GM18511 (cell line): ENCODE measurements around the gene NPHP1.
"Not testable (repeated sequence)": the region's sequence is repeated elsewhere in the genome, so short reads cannot be mapped to it uniquely, and the experiment has no call there.

Source experiments
- ATAC-seq: cut with Tn5 transposase; IDR thresholded peaks from one replicate; pipeline ENCODE4 v1.9.1; 2021; ENCODE audit warnings: mild to moderate bottlenecking, moderate library complexity; ENCODE audit not compliant: unreplicated experiment

The NPHP1 gene

DNA sequence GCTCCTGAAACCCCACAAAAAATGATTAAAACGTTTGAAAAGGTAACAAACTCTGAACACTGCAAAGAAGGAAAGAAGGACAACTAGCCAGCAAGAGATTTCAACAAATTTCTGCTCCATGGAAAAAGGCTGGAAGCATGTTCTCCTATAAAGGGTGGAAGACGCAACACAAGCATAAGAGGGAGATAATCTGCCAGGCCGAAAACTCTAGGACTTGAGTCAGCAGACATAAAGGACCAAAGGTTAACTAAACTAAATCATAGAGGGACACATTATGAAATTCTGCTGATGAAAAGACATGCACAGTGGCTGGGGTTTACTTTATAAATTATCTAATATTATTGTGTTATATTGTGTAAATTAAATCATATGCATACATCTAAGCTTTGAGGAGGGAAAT, 6.8 kb downstream of the NPHP1 start:
- no peak for ATAC-seq

DNA sequence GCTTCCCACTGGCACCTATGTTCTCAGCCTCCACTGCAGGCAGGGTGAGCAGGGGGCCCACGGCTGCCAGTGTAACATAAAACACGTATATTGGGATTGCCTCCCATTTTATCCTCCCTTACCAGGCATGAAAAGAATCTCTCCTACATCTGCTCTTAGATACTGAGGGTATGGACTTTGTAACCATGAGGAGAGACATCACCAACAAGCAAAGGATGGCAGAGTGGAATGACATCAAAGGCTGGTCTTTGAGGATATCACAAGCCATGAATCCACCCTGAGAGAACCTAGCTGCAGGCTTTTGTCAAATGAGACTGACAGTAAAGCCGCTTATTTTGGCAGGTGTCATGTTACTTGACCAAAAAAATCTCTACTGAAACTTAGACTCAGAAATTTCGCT, 7.4 kb downstream of the NPHP1 start:
- no peak for ATAC-seq

GRCh38 chr2:110190169-110190568, 14.6 kb downstream of the NPHP1 start:
- not testable (repeated sequence) for ATAC-seq

DNA sequence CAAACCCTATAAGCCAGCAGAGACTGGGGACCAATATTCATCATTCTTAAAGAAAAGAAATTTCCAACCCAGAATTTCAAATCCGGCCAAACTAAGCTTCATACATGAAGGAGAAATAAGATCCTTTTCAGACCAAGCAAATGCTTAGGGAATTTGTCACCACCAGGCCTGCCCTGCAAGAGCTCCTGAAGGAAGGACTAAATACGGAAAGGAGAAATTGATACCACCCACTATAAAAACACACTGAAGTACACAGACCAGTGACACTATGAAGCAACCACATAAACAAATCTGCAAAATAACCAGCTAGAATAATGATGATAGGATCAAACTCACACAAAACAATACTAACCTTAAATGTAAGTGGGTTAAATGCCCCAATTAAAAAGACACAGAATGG, 22.4 kb downstream of the NPHP1 start:
- no peak for ATAC-seq

DNA sequence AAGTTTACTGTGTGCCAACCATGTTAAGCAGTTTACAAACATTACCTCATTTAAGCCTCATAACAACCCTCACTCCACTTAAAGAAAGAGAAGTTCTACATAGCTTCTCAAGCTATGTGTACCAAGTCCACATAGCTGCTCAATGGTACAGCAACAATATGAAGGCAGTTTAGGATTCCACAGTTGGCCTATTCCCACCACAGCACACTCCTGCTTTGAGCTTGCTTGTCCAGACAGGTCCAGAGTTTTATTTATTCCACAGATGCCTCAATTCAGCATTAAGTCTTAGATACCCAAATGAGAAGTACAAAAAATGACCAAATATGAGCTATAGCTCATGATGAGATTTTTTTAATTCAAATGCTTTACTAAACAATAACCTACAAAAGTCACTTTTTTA, 24.8 kb downstream of the NPHP1 start:
- no peak for ATAC-seq

DNA sequence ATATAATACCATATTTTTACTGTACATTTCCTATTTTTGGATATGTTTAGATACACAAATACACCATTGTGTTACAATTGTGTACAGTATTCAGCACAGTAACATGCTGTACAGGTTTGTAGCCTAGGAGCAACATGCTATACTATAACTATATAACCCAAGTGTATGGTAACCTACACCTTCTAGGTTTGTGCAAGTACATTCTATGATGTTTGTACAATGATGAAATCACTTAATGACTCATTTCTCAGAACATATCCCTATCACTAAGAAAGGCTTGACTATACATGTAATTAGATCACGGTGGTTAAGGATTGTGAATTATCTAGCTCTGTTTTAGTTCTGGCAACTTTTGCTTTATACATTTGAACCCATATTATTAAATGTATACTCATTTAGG, 31.3 kb downstream of the NPHP1 start:
- no peak for ATAC-seq

GRCh38 chr2:110172506-110172905, 32.3 kb downstream of the NPHP1 start:
- ATAC-seq: no peak

- no peak for ATAC-seq
Measured at GRCh38 chr2:110170102-110170501, 34.7 kb downstream of the NPHP1 start.

DNA sequence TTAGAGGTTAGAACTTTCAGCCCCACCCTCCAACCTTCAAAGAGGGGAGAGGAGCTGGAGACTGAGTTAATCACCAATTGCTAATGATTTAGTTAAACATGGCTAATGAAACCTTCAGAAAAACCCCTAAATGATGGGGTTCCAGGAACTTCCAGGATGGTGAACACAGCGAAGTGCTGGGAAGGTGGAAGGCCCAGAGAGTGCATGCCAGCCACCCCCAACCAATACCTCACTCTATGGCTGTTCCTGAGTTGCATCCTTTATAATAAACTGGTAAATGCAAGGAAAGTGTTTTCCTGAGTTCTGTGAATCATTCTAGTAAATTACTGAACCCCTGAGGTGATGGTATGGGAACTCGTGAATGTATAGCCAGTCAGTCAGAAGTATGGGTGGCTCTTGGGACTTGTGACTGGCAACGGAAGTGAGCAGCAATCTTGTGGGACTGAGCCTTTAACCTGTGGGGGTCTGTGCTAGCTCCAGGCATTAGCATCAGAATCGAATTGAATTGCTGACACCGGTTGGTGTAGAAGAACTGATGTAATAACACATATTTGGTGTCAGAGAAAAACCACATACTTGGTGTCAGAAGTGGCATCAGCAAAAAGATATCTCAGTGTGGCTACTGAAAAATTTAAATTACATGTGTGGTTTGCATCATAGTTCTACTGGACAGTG, 37.4 kb downstream of the NPHP1 start:
- ATAC-seq: no peak

DNA sequence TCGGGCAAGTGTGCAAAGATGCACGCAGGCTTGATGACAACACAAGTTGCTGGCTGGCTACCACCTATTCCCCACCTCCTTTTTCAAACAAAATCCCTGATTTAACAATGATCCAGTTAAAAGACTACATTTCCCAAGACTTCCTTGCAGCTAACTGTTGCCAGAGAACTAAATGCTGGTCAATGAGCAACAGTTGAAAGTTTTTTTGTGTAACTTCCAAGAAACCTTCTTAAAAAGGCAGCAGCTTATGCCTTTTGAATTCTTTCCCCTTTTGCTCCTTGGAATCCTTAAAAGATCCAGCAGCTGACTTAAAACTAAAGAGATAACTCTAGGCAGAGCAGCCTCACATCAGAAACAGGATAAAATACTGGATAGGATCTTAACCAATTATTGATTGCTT, 38.5 kb downstream of the NPHP1 start:
- ATAC-seq: no peak

DNA sequence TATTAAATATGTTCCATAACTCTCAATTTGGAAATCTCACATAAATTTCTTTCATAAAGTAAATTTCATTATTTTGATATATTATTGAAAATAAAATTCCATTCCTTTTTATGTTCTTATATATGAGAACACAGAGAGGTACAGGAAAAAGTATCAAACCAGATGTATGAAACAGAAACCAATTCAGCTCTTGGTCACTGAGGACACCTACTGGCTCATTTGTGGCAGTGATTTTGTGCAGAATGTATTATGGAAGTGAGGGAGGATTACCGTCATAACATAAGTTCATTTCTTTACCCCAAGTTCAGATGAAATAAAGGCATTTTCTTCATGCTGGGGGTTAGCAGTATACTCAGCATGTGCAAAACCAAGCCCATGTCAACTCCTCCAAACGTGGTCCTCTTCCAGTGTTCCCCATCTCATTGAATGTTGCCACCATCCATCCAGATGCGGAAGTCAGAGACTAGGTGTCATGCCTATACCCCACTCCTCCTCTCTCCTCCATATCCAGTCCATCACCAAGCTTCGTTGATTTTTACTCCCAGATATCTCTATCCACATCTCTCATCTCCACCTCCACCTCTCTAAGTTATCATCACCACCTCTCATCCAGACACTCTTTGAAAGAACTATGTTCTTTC, 47.5 kb downstream of the NPHP1 start:
- ATAC-seq: peak; percentile 63

DNA sequence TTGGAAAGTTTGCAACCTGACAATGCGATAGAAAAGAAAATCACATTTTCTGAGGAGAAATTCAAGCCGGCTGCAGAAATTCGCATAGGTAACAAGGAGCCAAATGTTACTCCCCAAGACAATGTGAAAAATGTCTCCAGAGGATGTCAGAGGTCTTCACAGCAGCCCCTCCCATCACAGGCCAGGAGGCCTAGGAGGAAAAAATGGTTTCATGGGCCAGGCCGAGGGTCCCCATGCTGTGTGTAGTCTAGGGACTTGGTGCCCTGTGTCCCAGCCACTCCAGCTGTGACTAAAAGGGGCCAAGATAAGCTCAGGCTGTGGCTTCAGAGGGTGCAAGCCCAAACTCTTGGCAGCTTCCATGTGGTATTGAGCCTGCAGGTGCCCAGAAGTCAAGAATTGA, 50.0 kb downstream of the NPHP1 start:
- not testable (repeated sequence) for ATAC-seq

DNA sequence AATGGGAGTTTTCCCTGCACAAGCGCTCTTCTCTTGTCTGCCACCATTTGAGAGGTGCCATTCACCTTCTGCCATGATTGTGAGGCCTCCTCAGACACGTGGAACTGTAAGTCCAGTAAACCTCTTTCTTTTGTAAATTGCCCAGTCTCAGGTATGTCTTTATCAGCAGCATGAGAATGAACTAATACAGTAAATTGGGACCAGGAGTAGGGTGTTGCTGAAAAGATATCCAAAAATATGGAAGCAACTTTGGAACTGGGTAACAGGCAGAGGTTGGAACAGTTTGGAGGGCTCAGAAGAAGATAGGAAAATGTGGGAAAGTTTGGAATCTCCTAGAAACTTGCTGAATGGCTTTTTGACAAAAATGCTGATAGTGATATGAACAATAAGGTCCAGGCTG, 50.6 kb downstream of the NPHP1 start:
- not testable (repeated sequence) for ATAC-seq

DNA sequence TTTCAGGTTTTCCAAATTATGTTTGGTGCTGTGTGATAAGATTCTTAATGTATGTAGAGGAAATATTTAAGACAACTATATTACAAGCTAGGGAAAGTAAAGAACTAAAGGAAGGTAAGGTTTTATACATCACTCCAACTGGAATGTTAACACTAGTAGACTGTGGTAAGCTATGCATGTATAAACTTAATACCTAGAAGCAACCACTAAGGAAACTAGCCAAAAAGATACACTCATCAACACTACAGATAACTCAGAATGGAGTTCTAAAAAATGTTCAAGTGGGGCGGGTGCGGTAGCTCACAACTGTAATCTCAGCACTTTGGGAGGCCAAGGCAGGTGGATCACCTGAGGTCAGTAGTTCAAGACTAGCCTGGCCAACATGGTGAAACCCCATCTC, 51.4 kb downstream of the NPHP1 start:
- ATAC-seq: no peak

DNA sequence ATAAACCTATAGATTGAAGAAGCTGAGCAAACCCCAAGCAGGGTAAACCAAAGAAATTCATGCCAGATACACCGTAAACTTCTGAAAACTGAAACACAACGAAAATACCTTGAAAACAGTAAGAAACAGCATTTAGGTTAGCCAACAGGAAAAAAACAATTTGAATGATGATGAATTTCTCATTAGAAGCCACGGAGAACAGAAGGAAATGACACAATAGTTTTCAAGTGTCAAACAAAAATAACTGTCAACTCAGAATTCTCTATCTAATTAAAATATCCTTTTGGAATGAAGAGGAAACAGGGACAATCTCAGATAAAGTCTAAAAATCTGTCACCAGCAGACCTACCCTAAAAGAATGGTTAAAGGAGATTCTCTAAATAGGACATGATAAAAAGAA, 51.9 kb downstream of the NPHP1 start:
- ATAC-seq: no peak

GRCh38 chr2:110149330-110150220, 55.2 kb downstream of the NPHP1 start:
- ATAC-seq: no peak

DNA sequence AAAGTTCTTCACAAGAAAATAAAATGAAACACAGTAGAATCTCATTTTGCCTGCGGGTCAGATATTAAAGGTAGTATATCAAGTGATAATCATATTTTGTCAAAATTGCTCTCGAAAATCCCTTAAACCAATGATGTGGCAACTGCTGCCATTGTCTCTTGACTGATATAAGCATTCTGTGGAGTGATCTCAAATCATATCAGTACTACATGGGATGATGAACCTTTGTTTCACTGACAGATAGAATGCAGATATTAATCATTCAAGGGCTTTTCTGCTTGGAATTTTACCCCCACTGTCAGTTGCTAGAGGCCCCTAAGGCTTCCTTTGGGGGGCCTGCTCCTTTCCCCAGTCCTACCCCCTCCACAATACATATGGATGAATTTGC, 57.9 kb downstream of the NPHP1 start:
- no peak for ATAC-seq

GRCh38 chr2:110146183-110146944, 58.4 kb downstream of the NPHP1 start:
- no peak for ATAC-seq

GRCh38 chr2:110143982-110144381, 60.8 kb downstream of the NPHP1 start:
- no peak for ATAC-seq

- ATAC-seq: no peak
Measured at GRCh38 chr2:110140401-110140800, 64.4 kb downstream of the NPHP1 start.

DNA sequence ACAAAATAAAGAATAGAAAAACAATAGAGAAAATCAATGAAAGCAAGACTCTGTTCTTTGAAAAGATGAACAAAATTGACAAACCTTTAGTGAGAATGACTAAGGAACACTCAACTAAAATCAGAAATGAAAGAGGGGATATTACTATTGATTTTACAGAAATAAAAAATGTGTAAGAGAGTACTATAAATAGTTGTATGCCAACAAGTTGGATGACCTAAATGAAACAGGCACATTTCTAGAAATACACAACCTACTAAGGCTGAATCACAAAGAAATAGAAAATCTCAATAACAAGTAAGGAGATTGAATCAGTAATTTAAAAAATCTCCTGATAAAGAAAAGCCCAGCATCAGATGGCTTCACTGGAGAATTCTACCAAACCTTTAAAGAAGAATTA, 70.8 kb downstream of the NPHP1 start:
- no peak for ATAC-seq
